Measurements from ENCODE around the gene GNAZ. TPM values are rescaled to one million over a fixed set of nuclear protein-coding genes. Genes with fewer than 3 reads are reported as not detected.

GNAZ gene
- polyA plus RNA-seq, 1 experiment: 12.6 TPM

DNA sequence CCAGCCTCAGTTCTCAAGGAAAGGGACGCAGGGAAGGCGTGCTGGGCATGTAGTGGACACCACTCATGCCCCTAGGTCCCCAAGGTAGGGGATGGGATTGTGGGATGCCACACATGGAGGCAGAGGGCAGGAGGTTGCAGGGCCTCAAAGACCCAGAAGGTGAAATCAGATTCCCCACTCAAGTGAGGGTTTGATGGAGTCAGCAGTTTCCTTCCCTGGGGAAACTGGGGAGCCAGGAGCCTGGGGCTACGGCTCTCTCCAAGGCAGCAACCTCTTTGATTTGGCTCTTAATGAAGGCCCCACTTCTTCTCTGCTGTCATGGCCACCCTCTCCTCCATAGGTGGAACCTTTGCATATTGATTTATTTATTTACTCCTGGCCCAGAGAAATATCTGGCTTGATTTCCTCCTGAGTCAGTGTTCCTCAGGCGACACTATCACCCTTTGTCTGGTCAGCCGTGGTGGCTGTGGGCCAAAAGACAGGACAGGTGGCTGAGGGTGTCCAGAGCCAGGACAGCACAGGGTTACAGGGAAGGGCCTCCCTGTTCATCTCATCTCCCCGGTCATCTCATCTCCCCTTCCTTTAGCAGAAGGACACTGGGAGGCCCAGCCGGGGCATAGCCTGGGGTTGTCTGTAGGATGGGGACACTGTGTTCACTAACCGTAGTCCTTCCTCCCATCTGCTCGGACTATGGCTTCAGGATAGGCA is 9.6 kb downstream of the GNAZ start:
- TF ChIP-seq, protein P1, sequence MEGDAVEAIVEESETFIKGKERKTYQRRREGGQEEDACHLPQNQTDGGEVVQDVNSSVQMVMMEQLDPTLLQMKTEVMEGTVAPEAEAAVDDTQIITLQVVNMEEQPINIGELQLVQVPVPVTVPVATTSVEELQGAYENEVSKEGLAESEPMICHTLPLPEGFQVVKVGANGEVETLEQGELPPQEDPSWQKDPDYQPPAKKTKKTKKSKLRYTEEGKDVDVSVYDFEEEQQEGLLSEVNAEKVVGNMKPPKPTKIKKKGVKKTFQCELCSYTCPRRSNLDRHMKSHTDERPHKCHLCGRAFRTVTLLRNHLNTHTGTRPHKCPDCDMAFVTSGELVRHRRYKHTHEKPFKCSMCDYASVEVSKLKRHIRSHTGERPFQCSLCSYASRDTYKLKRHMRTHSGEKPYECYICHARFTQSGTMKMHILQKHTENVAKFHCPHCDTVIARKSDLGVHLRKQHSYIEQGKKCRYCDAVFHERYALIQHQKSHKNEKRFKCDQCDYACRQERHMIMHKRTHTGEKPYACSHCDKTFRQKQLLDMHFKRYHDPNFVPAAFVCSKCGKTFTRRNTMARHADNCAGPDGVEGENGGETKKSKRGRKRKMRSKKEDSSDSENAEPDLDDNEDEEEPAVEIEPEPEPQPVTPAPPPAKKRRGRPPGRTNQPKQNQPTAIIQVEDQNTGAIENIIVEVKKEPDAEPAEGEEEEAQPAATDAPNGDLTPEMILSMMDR (IDR thresholded peaks at IDR 0.05; ENCODE audit: insufficient read depth, low read depth, low read length): no peak
- no peaks in the 10 kb centered on the region for H3K27me3 ChIP-seq (ENCODE audit: control insufficient read depth, insufficient read depth, low read length)
- POLR2A ChIA-PET: no interaction called here
- no peaks in the 10 kb centered on the region; the same call in 1 of the 2 replicates for H3K36me3 ChIP-seq (ENCODE audit: control insufficient read depth, insufficient read depth, low read length)
- DNase-seq (ENCODE audit: low read depth): no peak
- no peak overlapping the region for H3K4me3 ChIP-seq (ENCODE audit: low read depth, low read length)
- CTCF ChIA-PET: no interaction called here

DNA sequence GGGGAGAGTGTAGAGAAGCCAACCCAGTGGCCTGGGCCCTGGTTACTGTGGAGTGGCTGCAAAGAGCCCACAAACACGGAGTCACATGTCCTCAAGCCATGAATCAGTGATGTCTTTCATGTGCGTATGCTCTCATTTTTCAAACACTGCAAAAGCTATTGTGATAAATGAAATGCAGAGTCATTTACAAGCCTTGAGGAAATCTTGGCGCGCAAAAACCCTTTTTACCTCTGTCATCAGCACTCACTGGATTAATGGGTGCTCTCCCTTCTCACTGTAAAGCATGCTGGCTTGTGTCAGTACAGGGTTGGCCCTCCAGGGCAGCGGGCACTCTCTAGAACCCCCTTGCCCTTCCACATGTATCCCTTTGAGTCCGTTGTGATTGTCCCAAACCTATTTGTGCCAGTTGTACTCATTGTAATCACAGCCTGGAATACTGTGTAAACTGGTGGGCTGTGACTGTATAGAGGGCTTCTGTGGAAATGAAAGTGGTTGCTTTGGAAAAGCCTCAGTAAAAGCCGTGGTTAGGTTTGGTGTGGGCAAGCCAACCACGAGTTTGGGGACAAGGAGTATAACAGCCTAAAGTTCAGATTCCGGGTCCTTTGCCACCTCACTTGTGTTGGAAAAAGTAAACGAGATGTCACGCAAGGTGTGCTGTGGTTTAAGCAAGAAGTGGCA is 10.4 kb downstream of the GNAZ start:
- TF ChIP-seq, protein P1 (IDR thresholded peaks at IDR 0.05; ENCODE audit: insufficient read depth, low read depth, low read length): no peak
- no peaks in the 10 kb centered on the region; the same call in 1 of the 2 replicates for H3K36me3 ChIP-seq (ENCODE audit: control insufficient read depth, insufficient read depth, low read length)
- no peak overlapping the region for H3K4me3 ChIP-seq (ENCODE audit: low read depth, low read length)
- ChIA-PET POLR2A (no interaction called here), CTCF (no interaction called here)
- no peaks in the 10 kb centered on the region for H3K27me3 ChIP-seq (ENCODE audit: control insufficient read depth, insufficient read depth, low read length)
- no peak for DNase-seq (ENCODE audit: low read depth)

DNA sequence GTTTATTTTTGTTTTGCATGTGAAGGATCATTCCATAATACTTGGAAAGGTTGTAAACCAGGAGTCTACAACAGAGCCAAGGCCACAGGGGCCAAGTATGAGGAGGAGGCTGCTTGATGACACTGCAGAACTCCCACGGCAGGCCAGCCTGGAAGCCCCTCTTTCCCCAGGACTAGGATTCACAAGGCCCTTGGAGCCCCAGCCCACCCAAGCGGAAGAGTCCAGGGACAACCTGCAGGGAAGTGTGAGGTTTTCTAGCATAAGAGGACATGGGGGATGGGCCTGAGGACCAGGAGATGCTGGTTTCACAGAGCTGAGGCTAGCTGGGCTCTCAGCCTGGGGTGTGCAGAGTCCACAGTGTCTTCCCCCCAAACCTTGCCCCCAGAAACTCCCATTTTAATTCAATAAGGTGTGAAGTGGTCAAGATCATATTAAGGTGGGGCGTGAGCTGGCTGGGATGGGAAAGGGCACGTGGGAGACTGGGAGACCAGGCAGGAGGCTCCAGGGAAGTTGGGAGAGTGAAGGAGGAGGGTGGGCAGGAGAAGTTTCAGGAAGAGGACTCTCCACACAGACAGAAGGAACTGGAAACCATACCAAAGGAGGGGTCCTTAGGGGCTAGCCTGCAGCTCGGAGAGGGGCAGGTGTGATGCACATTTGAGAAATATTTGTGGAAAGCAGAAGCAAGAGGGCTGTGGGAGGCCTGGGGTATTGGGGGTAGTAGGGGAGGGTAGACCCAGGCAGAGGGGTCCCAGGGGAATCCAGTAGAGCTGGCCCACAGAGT is 12.4 kb downstream of the GNAZ start:
- no peak for DNase-seq (ENCODE audit: low read depth)
- ChIA-PET POLR2A (interaction anchor here (0.6 kb wide), 1 partner anchor 8 kb away, joined by 3 read pairs; no protein-coding TSS in a partner anchor), CTCF (interaction anchor here (2.0 kb wide), 1 partner anchor 13 kb away, joined by 6 read pairs; no protein-coding TSS in a partner anchor)
- H3K36me3 ChIP-seq (ENCODE audit: control insufficient read depth, insufficient read depth, low read length): no peaks in the 10 kb centered on the region
- TF ChIP-seq, protein P1 (IDR thresholded peaks at IDR 0.05; ENCODE audit: insufficient read depth, low read depth, low read length): no peak
- H3K27me3 ChIP-seq (ENCODE audit: control insufficient read depth, insufficient read depth, low read length): no peaks in the 10 kb centered on the region
- H3K4me3 ChIP-seq (ENCODE audit: low read depth, low read length): no peak overlapping the region

- ChIA-PET POLR2A (no interaction called here), CTCF (interaction anchor here (2.0 kb wide), 1 partner anchor 13 kb away, joined by 6 read pairs; no protein-coding TSS in a partner anchor)
- TF ChIP-seq, protein P1 (IDR thresholded peaks at IDR 0.05; ENCODE audit: insufficient read depth, low read depth, low read length): no peak
- no peaks in the 10 kb centered on the region; the same call in 1 of the 2 replicates for H3K27me3 ChIP-seq (ENCODE audit: control insufficient read depth, insufficient read depth, low read length)
- no peak overlapping the region for H3K4me3 ChIP-seq (ENCODE audit: low read depth, low read length)
- H3K36me3 ChIP-seq (ENCODE audit: control insufficient read depth, insufficient read depth, low read length): no peaks in the 10 kb centered on the region
- DNase-seq (ENCODE audit: low read depth): no peak
Observed at GRCh38 chr22:23083315-23084021, 13.1 kb downstream of the GNAZ start.
